Endothelial cell of umbilical vein (primary cell): ENCODE data around the gene BCL2. TPM values are rescaled to one million over a fixed set of nuclear protein-coding genes. Genes with fewer than 3 reads are reported as not detected.

Experiments used
- BruUV-seq: library from RNA; stranded (reverse); fragments of 400-500 nt; replicated peaks from 2 replicates; lab custom pipeline; 2021; lab: Mats Ljungman, UMichigan
- CTCF ChIA-PET: fragments of 300-600, 350-600 bp; sonication (Branson Sonifier 250); formaldehyde crosslinking; loops from one replicate; lab custom pipeline; 2021; ENCODE audit warnings: antibody characterized with exemption, inconsistent platforms; lab: Charles Lee
- POLR2A ChIA-PET: fragments of 300-600, 350-600 bp; sonication (Branson Sonifier 250); formaldehyde crosslinking; loops from one replicate; lab custom pipeline; 2021; ENCODE audit warnings: antibody characterized with exemption, inconsistent platforms; lab: Charles Lee
- DNase-seq: peaks from one replicate; pipeline ENCODE4 v3.0.0-alpha.2; 2011; ENCODE audit warnings: low read depth, low spot score
- FAIRE-seq: peaks from 2 replicates; lab custom pipeline; 2011; peaks lifted over from hg19 to GRCh38; lab: Jason Lieb, UNC
- H2AFZ ChIP-seq: 2 replicates; pipeline ENCODE4 v1.6.0; 2012; ENCODE audit warnings: low read depth, low read length, control low read depth, inconsistent platforms
- H3K27ac ChIP-seq: 2 replicates; pipeline ENCODE4 v1.5.1; 2011; ENCODE audit warnings: low read depth, mild to moderate bottlenecking, control low read depth, low read length, moderate library complexity; ENCODE audit not compliant: insufficient read depth
- H3K27me3 ChIP-seq, 2 experiments: 2 replicates each; pipeline versions ENCODE4 v1.6.0 to v1.6.1; 2011; ENCODE audit warnings: low read length in 2 of 2, mixed read lengths in 1 of 2; ENCODE audit not compliant: control insufficient read depth in 2 of 2, insufficient read depth in 2 of 2
- H3K36me3 ChIP-seq, 2 experiments: 2 replicates in 1 of 2; 3 replicates in 1 of 2; pipeline ENCODE4 v1.5.1; 2011; ENCODE audit warnings: low read length in 2 of 2, mild to moderate bottlenecking in 1 of 2, moderate library complexity in 1 of 2; ENCODE audit not compliant: control insufficient read depth in 2 of 2, insufficient read depth in 2 of 2; ENCODE audit errors: extremely low read depth in 1 of 2
- H3K4me1 ChIP-seq: 3 replicates; pipeline ENCODE4 v1.5.1; 2011; ENCODE audit warnings: mild to moderate bottlenecking, low read length; ENCODE audit not compliant: control insufficient read depth, insufficient read depth; ENCODE audit errors: extremely low read depth
- H3K4me2 ChIP-seq: 2 replicates; pipeline ENCODE4 v1.6.1; 2011; ENCODE audit warnings: low read length, control low read depth, mixed read lengths; ENCODE audit not compliant: insufficient read depth
- H3K4me3 ChIP-seq, 3 experiments: fragments of 200-600 bp in 1 of 3; sonication (generic), shearing (Covaris generic) in 1 of 3; replicated peaks in 1 of 3; 2 replicates each; pipeline ENCODE4 v1.5.1; 2011 to 2016; ENCODE audit warnings: control low read depth in 3 of 3, low read length in 3 of 3, mild to moderate bottlenecking in 2 of 3, inconsistent platforms in 1 of 3, low read depth in 1 of 3, moderate library complexity in 1 of 3; ENCODE audit not compliant: insufficient read depth in 1 of 3
- H3K79me2 ChIP-seq: 2 replicates; pipeline ENCODE4 v1.6.0; 2012; ENCODE audit warnings: low read length, inconsistent platforms; ENCODE audit not compliant: control insufficient read depth, insufficient read depth
- H3K9ac ChIP-seq: replicated peaks from 2 replicates; pipeline ENCODE3; 2011; ENCODE audit warnings: low read length, control low read depth; ENCODE audit not compliant: insufficient read depth; ENCODE audit errors: extremely low read depth
- H3K9me1 ChIP-seq: replicated peaks from 3 replicates; pipeline ENCODE4 v1.6.0; 2011; ENCODE audit warnings: mild to moderate bottlenecking, low read length; ENCODE audit not compliant: control insufficient read depth, insufficient read depth; ENCODE audit errors: extremely low read depth
- H3K9me3 ChIP-seq: replicated peaks from 2 replicates; pipeline ENCODE4 v1.5.1; 2012; ENCODE audit warnings: low read length, inconsistent platforms; ENCODE audit not compliant: control insufficient read depth, insufficient read depth
- H4K20me1 ChIP-seq: replicated peaks from 2 replicates; pipeline ENCODE3; 2011; ENCODE audit warnings: mild to moderate bottlenecking, low read length; ENCODE audit not compliant: control insufficient read depth, insufficient read depth; ENCODE audit errors: extremely low read depth
- EZH2 ChIP-seq: IDR thresholded peaks from 2 replicates; pipeline ENCODE4 v1.6.1; 2012; ENCODE audit warnings: borderline replicate concordance, low read depth, mild to moderate bottlenecking, moderate library complexity, low read length, inconsistent platforms; ENCODE audit not compliant: severe bottlenecking
- FOS ChIP-seq: IDR thresholded peaks from 2 replicates; pipeline ENCODE4 v1.6.1; 2011; ENCODE audit warnings: mild to moderate bottlenecking, low read length, moderate library complexity, borderline replicate concordance; ENCODE audit not compliant: insufficient read depth
- JUN ChIP-seq: IDR thresholded peaks from 2 replicates; pipeline ENCODE4 v1.6.1; 2011; ENCODE audit warnings: borderline replicate concordance, low read depth; ENCODE audit not compliant: insufficient read length, insufficient read depth
- MYC ChIP-seq: IDR thresholded peaks from one replicate; pipeline ENCODE4 v1.6.1; 2011; ENCODE audit warnings: mild to moderate bottlenecking, low read depth, low read length
- POLR2A ChIP-seq: IDR thresholded peaks from 2 replicates; pipeline ENCODE4 v1.6.1; 2012; ENCODE audit warnings: low read depth, mild to moderate bottlenecking, control low read depth, low read length
- POLR2AphosphoS5 ChIP-seq: IDR thresholded peaks from 2 replicates; pipeline ENCODE4 v1.6.1; 2012; ENCODE audit warnings: low read depth, mild to moderate bottlenecking, control low read depth, low read length, moderate library complexity; ENCODE audit not compliant: insufficient read depth
- dilution Hi-C: fragments of 300-500 bp; cut with MboI; formaldehyde crosslinking; loops from one replicate; pipeline ENCODE4 v1.15.0; 2019; ENCODE audit warnings: low sequenced_read_pairs; ENCODE audit not compliant: extremely low pct_ligation_motif_present
- intact Hi-C: fragments of 100-400 bp; cut with micrococcal nuclease; formaldehyde crosslinking; loops from one replicate; pipeline ENCODE4 v1.10.0; 2022
- polyA plus RNA-seq, 4 experiments: library from polyadenylated mRNA; depleted of rRNA in 3 of 4; stranded (reverse) in 3 of 4; unstranded in 1 of 4; fragments of >200 nt; gene quantifications; 2 replicates each; pipeline versions ENCODE4 v1.2.1 to v1.2.3, GENCODE V29; 2011 to 2012; ENCODE audit warnings: missing spikeins in 1 of 4
- total RNA-seq: library from RNA; stranded (reverse); gene quantifications from 2 replicates; pipeline ENCODE4 v1.2.3, GENCODE V29; 2021
- TF ChIP-seq, protein P1 (sequence below): IDR thresholded peaks from 2 replicates; pipeline ENCODE4 v1.6.1; 2011; ENCODE audit not compliant: insufficient read depth, insufficient read length

The BCL2 gene
- total and polyA plus RNA-seq, 2 donors (not counting 3 experiments of a cell fraction or from before 2014, with no cell fraction given): 0.35 to 5.0 TPM

DNA sequence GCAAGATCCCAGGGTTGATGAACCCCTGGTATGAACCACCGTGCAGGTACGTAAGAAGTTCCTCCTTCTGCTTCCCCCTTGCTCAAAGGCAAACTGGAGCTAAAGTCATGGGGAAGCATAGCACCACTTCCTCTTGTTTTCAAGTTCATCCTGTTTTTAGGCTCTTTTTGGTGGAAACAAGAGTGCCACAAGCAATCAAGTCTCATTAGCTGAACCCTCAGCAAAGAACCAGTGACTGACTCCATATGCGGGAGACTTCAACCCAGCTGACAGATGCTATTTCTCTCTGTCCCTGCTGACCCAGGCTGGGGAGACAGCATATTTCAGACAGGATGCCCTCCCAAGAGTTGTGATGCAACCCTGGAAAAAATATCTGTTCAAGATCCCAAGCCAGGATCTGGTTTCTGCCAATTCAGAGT lies 47.7 kb downstream of the BCL2 start:
- H3K4me1 ChIP-seq: no peaks in the 10 kb centered on the region
- no peak overlapping the region for H3K4me3 ChIP-seq
- H3K79me2 ChIP-seq: no peaks in the 10 kb centered on the region
- H3K9ac ChIP-seq: no peak overlapping the region
- no peaks in the 10 kb centered on the region for H3K9me1 ChIP-seq
- H3K36me3 ChIP-seq: no peaks in the 10 kb centered on the region
- DNase-seq: no peak
- no peaks in the 10 kb centered on the region for H4K20me1 ChIP-seq
- H2AFZ ChIP-seq: no peak overlapping the region
- BruUV-seq: no TSS peak
- H3K4me2 ChIP-seq: no peak overlapping the region
- ChIA-PET POLR2A (no interaction called here), CTCF (no interaction called here)
- no peaks in the 10 kb centered on the region for H3K9me3 ChIP-seq
- dilution Hi-C loops (no loop called here), intact Hi-C loops (no loop called here)
- peaks cover 2% of the 10 kb centered on the region in 2 experiments for H3K27me3 ChIP-seq
- H3K27ac ChIP-seq: no peak overlapping the region
- no peak for FAIRE-seq
- TF ChIP-seq MYC (no peak), FOS (no peak)

DNA sequence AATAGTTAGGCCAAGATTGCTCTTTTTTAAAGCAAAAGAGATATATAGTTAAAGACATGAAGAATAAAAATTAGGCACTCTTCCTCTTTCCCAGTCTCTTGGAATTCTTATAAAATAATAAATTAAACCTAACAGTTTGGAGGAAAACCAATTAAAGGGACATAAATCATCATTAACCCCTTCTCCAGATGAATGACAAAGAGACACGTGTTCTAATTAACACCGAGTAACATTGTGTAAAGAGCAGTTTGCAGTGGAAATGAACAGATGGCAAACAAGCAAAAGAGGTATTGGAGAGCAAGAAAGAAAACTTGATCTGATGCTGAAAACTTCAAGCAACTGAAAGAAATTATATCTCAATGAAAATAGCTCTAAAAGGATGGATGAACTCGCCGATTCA lies 48.4 kb downstream of the BCL2 start:
- no peak overlapping the region for H3K27ac ChIP-seq
- CTCF ChIA-PET: no interaction called here
- H3K9me1 ChIP-seq: no peaks in the 10 kb centered on the region
- no TSS peak for BruUV-seq
- H3K9me3 ChIP-seq: no peaks in the 10 kb centered on the region
- no peak overlapping the region for H3K4me2 ChIP-seq
- dilution Hi-C loops (no loop called here), intact Hi-C loops (no loop called here)
- POLR2A ChIA-PET: no interaction called here
- no peak for FAIRE-seq
- no peaks in the 10 kb centered on the region for H3K36me3 ChIP-seq
- no peak for DNase-seq
- H3K4me3 ChIP-seq: no peak overlapping the region
- peaks cover 2% of the 10 kb centered on the region in 2 experiments for H3K27me3 ChIP-seq
- TF ChIP-seq POLR2AphosphoS5 (no peak), JUN (no peak), POLR2A (no peak), FOS (no peak), EZH2 (no peak)
- TF ChIP-seq, protein P1, sequence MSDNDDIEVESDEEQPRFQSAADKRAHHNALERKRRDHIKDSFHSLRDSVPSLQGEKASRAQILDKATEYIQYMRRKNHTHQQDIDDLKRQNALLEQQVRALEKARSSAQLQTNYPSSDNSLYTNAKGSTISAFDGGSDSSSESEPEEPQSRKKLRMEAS: no peak
- H2AFZ ChIP-seq: no peak overlapping the region
- H3K4me1 ChIP-seq: no peaks in the 10 kb centered on the region
- no peaks in the 10 kb centered on the region for H3K79me2 ChIP-seq
- no peak overlapping the region for H3K9ac ChIP-seq
- no peaks in the 10 kb centered on the region for H4K20me1 ChIP-seq
